Measurements from ENCODE around the gene P3H3.

P3H3 gene

GRCh38 chr12:6799147-6799546 is 29.1 kb upstream of the P3H3 start:
- in situ Hi-C loops (cut with HindIII; ENCODE audit: low sequenced_read_pairs) = no loop called here

GRCh38 chr12:6807170-6807569 is 21.0 kb upstream of the P3H3 start:
- in situ Hi-C loops (cut with HindIII; ENCODE audit: low sequenced_read_pairs) = no loop called here

GRCh38 chr12:6809056-6809455 is 19.2 kb upstream of the P3H3 start:
- in situ Hi-C loops (cut with HindIII; ENCODE audit: low sequenced_read_pairs) = no loop called here

- in situ Hi-C loops (cut with HindIII; ENCODE audit: low sequenced_read_pairs) = no loop called here
Measured at GRCh38 chr12:6810758-6811157, 17.4 kb upstream of the P3H3 start.

- in situ Hi-C loops (cut with HindIII; ENCODE audit: low sequenced_read_pairs) = no loop called here
Measured at GRCh38 chr12:6813363-6813762, 14.8 kb upstream of the P3H3 start.

GRCh38 chr12:6816598-6816997 is 11.6 kb upstream of the P3H3 start:
- in situ Hi-C loops (cut with HindIII; ENCODE audit: low sequenced_read_pairs) = no loop called here

- in situ Hi-C loops (cut with HindIII; ENCODE audit: low sequenced_read_pairs) = no loop called here
Measured at GRCh38 chr12:6817098-6817497, 11.1 kb upstream of the P3H3 start.

- in situ Hi-C loops (cut with HindIII; ENCODE audit: low sequenced_read_pairs) = no loop called here
Measured at GRCh38 chr12:6817662-6818157, 10.5 kb upstream of the P3H3 start.

GRCh38 chr12:6818222-6818621 is 10.0 kb upstream of the P3H3 start:
- in situ Hi-C loops (cut with HindIII; ENCODE audit: low sequenced_read_pairs) = no loop called here

- in situ Hi-C loops (cut with HindIII; ENCODE audit: low sequenced_read_pairs) = no loop called here
Measured at GRCh38 chr12:6818645-6819044, 9.6 kb upstream of the P3H3 start.

- in situ Hi-C loops (cut with HindIII; ENCODE audit: low sequenced_read_pairs) = no loop called here
Measured at GRCh38 chr12:6819106-6820030, 8.8 kb upstream of the P3H3 start.

- in situ Hi-C loops (cut with HindIII; ENCODE audit: low sequenced_read_pairs) = no loop called here
Measured at GRCh38 chr12:6820166-6820565, 8.0 kb upstream of the P3H3 start.

GRCh38 chr12:6821591-6822425 is 6.4 kb upstream of the P3H3 start, which contains the start of gene GPR162:
Gene GPR162 (plus strand): TSS chr12:6821821. CDS start chr12:6823899, 2,078 bp downstream.
- in situ Hi-C loops (cut with HindIII; ENCODE audit: low sequenced_read_pairs) = no loop called here

GRCh38 chr12:6822426-6823135 is 5.6 kb upstream of the P3H3 start:
- in situ Hi-C loops (cut with HindIII; ENCODE audit: low sequenced_read_pairs) = no loop called here

- in situ Hi-C loops (cut with HindIII; ENCODE audit: low sequenced_read_pairs) = no loop called here
Measured at GRCh38 chr12:6823182-6824084, 4.8 kb upstream of the P3H3 start.

- in situ Hi-C loops (cut with HindIII; ENCODE audit: low sequenced_read_pairs) = no loop called here
Measured at GRCh38 chr12:6824085-6824775, 4.0 kb upstream of the P3H3 start.

- in situ Hi-C loops (cut with HindIII; ENCODE audit: low sequenced_read_pairs) = no loop called here
Measured at GRCh38 chr12:6824901-6825381, 3.3 kb upstream of the P3H3 start.

- in situ Hi-C loops (cut with HindIII; ENCODE audit: low sequenced_read_pairs) = no loop called here
Measured at GRCh38 chr12:6825398-6826124, 2.6 kb upstream of the P3H3 start.

All from DLD1 (cell line).